Neural cell (in vitro differentiated cells): ENCODE measurements around the gene ALDH1L1. TPM values are rescaled to one million over a fixed set of nuclear protein-coding genes. Genes with fewer than 3 reads are reported as not detected.

Experiments used
- H2AFZ ChIP-seq: fragments of 200-600, 300-800 bp; sonication (generic), shearing (Covaris generic); 2 replicates; pipeline ENCODE4 v1.6.0; 2014; ENCODE audit warnings: low read depth, mild to moderate bottlenecking, antibody characterized with exemption, low read length, moderate library complexity
- H3F3A ChIP-seq: fragments of 200-600 bp; shearing (Covaris generic); 2 replicates; pipeline ENCODE4 v1.6.1; 2016; ENCODE audit warnings: mild to moderate bottlenecking, moderate library complexity, mixed read lengths, antibody characterized with exemption, low read length; ENCODE audit not compliant: insufficient read depth, poor library complexity, severe bottlenecking
- H3K27ac ChIP-seq: fragments of 200-600, 300-800 bp; sonication (generic), shearing (Covaris generic); 2 replicates; pipeline ENCODE4 v1.5.1; 2014; ENCODE audit warnings: mild to moderate bottlenecking, low read length, moderate library complexity
- H3K27me3 ChIP-seq: fragments of 300-800, 200-600 bp; sonication (generic), shearing (Covaris generic); 2 replicates; pipeline ENCODE4 v1.6.0; 2014; ENCODE audit warnings: mild to moderate bottlenecking, low read depth, low read length, moderate library complexity; ENCODE audit not compliant: insufficient read depth
- H3K36me3 ChIP-seq: fragments of 300-800, 200-600 bp; sonication (generic), shearing (Covaris generic); 2 replicates; pipeline ENCODE4 v1.5.1; 2014; ENCODE audit warnings: mild to moderate bottlenecking, antibody characterized with exemption, low read length, moderate library complexity; ENCODE audit not compliant: insufficient read depth
- H3K4me2 ChIP-seq: fragments of 300-800, 200-600 bp; sonication (generic), shearing (Covaris generic); 2 replicates; pipeline ENCODE4 v1.6.0; 2014; ENCODE audit warnings: mild to moderate bottlenecking, low read length
- H3K4me3 ChIP-seq: fragments of 300-800, 200-600 bp; sonication (generic), shearing (Covaris generic); 2 replicates; pipeline ENCODE4 v1.5.1; 2014; ENCODE audit warnings: mild to moderate bottlenecking, low read length, moderate library complexity
- H3K79me2 ChIP-seq: fragments of 200-600 bp; shearing (Covaris generic); replicated peaks from 2 replicates; pipeline ENCODE4 v1.6.0; 2014; ENCODE audit warnings: mild to moderate bottlenecking, low read length, moderate library complexity; ENCODE audit not compliant: insufficient read depth
- H3K9ac ChIP-seq: fragments of 300-800, 200-600 bp; sonication (generic), shearing (Covaris generic); 2 replicates; pipeline ENCODE4 v1.6.1; 2016; ENCODE audit warnings: mild to moderate bottlenecking, low read length, mixed read lengths
- H3K9me2 ChIP-seq: fragments of 200-600 bp; shearing (Covaris generic); 2 replicates; pipeline ENCODE4 v1.6.1; 2016; ENCODE audit warnings: mild to moderate bottlenecking, low read length, mixed read lengths; ENCODE audit not compliant: insufficient read depth
- H3K9me3 ChIP-seq: fragments of 200-600, 300-800 bp; sonication (generic), shearing (Covaris generic); 2 replicates; pipeline ENCODE4 v1.6.1; 2016; ENCODE audit warnings: mild to moderate bottlenecking, mixed run types, low read length, moderate library complexity, mixed read lengths
- H4K20me1 ChIP-seq: fragments of 200-600 bp; shearing (Covaris generic); 2 replicates; pipeline ENCODE4 v1.6.1; 2016; ENCODE audit warnings: mild to moderate bottlenecking, mixed run types; ENCODE audit not compliant: insufficient read depth
- EP300 ChIP-seq: fragments of 450-650 bp; conservative IDR thresholded peaks from 2 replicates; pipeline ENCODE4 v1.6.1; 2014; ENCODE audit warnings: antibody characterized with exemption, mild to moderate bottlenecking, moderate library complexity; ENCODE audit not compliant: poor library complexity, severe bottlenecking
- EZH2 ChIP-seq: fragments of 200-600, 300-800 bp; shearing (Covaris generic), sonication (generic); IDR thresholded peaks from 2 replicates; pipeline ENCODE4 v1.6.1; 2014; ENCODE audit warnings: antibody characterized with exemption, low read length, borderline replicate concordance, mild to moderate bottlenecking; ENCODE audit not compliant: insufficient read depth, poor library complexity, severe bottlenecking
- MXI1 ChIP-seq: fragments of 450-650 bp; conservative IDR thresholded peaks from 2 replicates; pipeline ENCODE4 v1.6.1; 2014; ENCODE audit warnings: antibody characterized with exemption, mild to moderate bottlenecking; ENCODE audit not compliant: poor library complexity, severe bottlenecking
- POLR2AphosphoS5 ChIP-seq: IDR thresholded peaks from 2 replicates; pipeline ENCODE4 v1.6.1; 2012
- RAD21 ChIP-seq: fragments of 450-650 bp; conservative IDR thresholded peaks from 2 replicates; pipeline ENCODE4 v1.6.1; 2014; ENCODE audit warnings: antibody characterized with exemption, mild to moderate bottlenecking, moderate library complexity
- REST ChIP-seq: IDR thresholded peaks from 2 replicates; pipeline ENCODE4 v1.6.1; 2012; ENCODE audit warnings: borderline replicate concordance
- SMC3 ChIP-seq: fragments of 450-650 bp; conservative IDR thresholded peaks from 2 replicates; pipeline ENCODE4 v1.6.1; 2014; ENCODE audit warnings: antibody characterized with exemption, mild to moderate bottlenecking, moderate library complexity; ENCODE audit not compliant: poor library complexity
- TAF1 ChIP-seq: IDR thresholded peaks from 2 replicates; pipeline ENCODE4 v1.6.1; 2012; ENCODE audit warnings: low read depth
- polyA plus RNA-seq: library from polyadenylated mRNA; depleted of rRNA; stranded (reverse); fragments of >200 nt; gene quantifications from 2 replicates; pipeline ENCODE4 v1.2.3, GENCODE V29; 2014
- TF ChIP-seq, protein P1 (sequence below): fragments of 450-650 bp; IDR thresholded peaks from 2 replicates; pipeline ENCODE4 v1.5.1; 2014; ENCODE audit warnings: antibody characterized with exemption, mild to moderate bottlenecking, moderate library complexity; ENCODE audit not compliant: poor library complexity, severe bottlenecking

ALDH1L1 gene
- polyA plus RNA-seq, 1 donor from 2014 or later = not detected

DNA sequence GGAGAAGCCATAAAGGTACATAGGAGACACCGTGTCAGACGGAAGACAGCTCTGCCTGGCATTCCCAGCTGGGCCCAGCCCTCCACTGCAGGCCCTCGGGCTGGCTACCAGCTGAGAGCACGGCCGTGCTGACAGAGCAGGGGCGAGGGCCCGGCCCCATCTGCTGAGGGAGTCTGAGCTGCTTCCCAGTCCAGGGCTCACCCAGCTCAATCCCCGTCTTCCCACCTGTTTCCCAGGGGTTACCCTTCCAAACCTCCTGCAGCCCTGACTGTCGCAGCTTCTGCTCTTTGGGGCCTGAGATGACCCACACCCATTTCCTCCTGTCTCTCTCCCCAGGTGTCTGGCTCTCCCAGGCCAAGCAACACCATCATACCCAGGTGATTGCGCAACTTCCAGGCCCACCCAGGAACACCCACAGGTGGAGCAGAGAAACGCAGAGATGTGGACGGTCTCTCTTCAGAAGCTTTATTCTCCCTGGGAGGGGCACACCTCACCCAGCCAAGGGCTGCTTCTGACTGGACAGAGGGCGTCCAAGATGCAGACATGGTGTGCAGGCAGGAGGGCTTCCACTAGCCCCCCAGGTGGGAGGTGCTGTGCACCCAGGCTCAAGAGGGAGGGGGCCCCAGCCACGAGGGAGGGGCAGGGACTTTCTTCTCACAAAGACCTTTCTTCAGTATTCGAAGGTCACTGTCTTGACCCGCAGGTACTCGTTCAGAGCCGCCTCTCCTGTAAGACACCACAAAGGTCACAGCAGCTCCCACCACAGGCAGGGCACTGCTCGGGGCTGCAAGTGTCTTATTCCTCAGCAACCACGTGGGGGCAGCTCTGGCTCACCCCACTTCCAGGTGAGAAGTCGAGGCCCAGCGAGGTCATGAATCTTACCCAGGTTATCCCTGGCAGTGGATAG, 77.0 kb downstream of the ALDH1L1 start:
- Histone ChIP-seq H4K20me1 (no peaks in the 10 kb centered on the region), H3K4me3 (no peak overlapping the region), H3K79me2 (no peaks in the 10 kb centered on the region), H3F3A (no peaks in the 10 kb centered on the region), H3K27me3 (no peaks in the 10 kb centered on the region), H3K9ac (no peak overlapping the region), H3K27ac (no peak overlapping the region), H3K9me3 (no peaks in the 10 kb centered on the region), H3K36me3 (no peaks in the 10 kb centered on the region), H2AFZ (no peak overlapping the region), H3K4me2 (no peak overlapping the region), H3K9me2 (no peaks in the 10 kb centered on the region)
- no peak for TF ChIP-seq EP300
- no peak for TF ChIP-seq POLR2AphosphoS5
- TF ChIP-seq SMC3 = no peak
- no peak for TF ChIP-seq EZH2
- TF ChIP-seq, protein P1, sequence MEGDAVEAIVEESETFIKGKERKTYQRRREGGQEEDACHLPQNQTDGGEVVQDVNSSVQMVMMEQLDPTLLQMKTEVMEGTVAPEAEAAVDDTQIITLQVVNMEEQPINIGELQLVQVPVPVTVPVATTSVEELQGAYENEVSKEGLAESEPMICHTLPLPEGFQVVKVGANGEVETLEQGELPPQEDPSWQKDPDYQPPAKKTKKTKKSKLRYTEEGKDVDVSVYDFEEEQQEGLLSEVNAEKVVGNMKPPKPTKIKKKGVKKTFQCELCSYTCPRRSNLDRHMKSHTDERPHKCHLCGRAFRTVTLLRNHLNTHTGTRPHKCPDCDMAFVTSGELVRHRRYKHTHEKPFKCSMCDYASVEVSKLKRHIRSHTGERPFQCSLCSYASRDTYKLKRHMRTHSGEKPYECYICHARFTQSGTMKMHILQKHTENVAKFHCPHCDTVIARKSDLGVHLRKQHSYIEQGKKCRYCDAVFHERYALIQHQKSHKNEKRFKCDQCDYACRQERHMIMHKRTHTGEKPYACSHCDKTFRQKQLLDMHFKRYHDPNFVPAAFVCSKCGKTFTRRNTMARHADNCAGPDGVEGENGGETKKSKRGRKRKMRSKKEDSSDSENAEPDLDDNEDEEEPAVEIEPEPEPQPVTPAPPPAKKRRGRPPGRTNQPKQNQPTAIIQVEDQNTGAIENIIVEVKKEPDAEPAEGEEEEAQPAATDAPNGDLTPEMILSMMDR = no peak
- TF ChIP-seq TAF1 = no peak
- no peak for TF ChIP-seq RAD21
- TF ChIP-seq MXI1 = no peak
- no peak for TF ChIP-seq REST

DNA sequence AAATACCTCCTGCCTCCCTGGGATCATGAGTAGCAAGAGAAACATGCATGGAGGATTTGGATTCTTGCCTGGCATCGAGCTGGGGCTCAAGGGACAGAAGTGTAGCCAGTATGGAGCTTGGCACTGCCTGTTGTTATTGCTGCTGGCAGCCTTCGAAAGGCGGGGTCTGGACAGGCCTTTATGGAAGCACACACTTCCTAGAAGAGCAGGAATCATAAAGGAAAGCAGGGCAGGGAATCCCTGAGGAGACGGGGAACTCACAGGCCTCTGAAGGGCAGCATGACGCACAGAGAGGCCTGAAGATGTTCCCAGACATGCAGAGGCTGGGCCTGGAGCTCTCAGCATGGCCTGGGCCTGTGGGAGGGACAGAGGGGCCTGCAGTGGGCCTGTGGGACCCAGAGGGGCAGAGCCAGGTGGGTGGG, 77.8 kb downstream of the ALDH1L1 start:
- Histone ChIP-seq H2AFZ (no peak overlapping the region), H3K79me2 (no peaks in the 10 kb centered on the region), H3K9me3 (no peaks in the 10 kb centered on the region), H3K9ac (no peak overlapping the region), H3K4me2 (no peak overlapping the region), H4K20me1 (no peaks in the 10 kb centered on the region), H3K36me3 (no peaks in the 10 kb centered on the region), H3K9me2 (no peaks in the 10 kb centered on the region), H3K27me3 (no peaks in the 10 kb centered on the region), H3F3A (no peaks in the 10 kb centered on the region), H3K4me3 (no peak overlapping the region), H3K27ac (no peak overlapping the region)
- TF ChIP-seq POLR2AphosphoS5 (no peak), MXI1 (no peak), EP300 (no peak), RAD21 (no peak), SMC3 (no peak), TAF1 (no peak), REST (no peak), EZH2 (no peak)
- TF ChIP-seq, protein P1 = no peak
